GM20000 (cell line): Measurements from ENCODE around the gene RICTOR.
"Not testable (repeated sequence)": the region's sequence is repeated elsewhere in the genome, so short reads cannot be mapped to it uniquely, and the experiment has no call there.

Experiments
- DNase-seq: peaks from one replicate; pipeline ENCODE4 v3.0.0; 2012; ENCODE audit warnings: low spot score
- TF ChIP-seq, protein P1 (sequence below): IDR thresholded peaks from 2 replicates; pipeline ENCODE4 v1.5.1; 2012; ENCODE audit warnings: mild to moderate bottlenecking, control low read depth; ENCODE audit errors: extremely low read depth, missing control alignments

RICTOR gene

DNA sequence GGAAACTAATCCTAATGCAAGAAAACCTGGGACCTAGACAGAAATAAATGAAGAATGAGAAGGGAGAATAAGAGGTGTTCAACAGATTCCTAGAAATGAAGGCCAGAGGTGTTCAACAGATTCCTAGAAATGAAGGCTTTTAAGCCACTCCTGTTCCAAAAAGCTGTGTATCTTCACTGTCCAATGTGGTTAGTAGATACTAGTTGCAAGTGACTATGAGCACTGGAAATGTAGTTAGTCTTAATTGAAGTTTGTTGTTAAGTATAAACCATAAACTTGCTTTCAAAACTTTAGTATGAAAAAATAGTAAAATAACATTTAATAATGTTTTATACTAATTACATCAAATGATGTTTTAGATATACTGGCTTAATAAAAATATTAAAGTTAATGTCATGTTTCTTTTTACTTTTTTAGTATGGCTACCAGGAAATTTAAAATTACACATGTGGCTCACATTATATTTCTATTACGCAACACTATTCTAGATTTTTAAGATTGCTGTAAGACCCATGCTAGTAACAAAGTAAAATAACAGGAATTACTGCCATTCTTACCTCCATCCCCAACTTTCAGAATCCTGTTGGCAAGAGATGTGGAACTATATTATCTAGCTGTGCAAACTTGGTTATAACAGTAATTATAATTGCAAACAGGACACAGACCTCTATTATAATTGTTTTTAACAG, 57.5 kb downstream of the RICTOR start:
- TF ChIP-seq, protein P1, sequence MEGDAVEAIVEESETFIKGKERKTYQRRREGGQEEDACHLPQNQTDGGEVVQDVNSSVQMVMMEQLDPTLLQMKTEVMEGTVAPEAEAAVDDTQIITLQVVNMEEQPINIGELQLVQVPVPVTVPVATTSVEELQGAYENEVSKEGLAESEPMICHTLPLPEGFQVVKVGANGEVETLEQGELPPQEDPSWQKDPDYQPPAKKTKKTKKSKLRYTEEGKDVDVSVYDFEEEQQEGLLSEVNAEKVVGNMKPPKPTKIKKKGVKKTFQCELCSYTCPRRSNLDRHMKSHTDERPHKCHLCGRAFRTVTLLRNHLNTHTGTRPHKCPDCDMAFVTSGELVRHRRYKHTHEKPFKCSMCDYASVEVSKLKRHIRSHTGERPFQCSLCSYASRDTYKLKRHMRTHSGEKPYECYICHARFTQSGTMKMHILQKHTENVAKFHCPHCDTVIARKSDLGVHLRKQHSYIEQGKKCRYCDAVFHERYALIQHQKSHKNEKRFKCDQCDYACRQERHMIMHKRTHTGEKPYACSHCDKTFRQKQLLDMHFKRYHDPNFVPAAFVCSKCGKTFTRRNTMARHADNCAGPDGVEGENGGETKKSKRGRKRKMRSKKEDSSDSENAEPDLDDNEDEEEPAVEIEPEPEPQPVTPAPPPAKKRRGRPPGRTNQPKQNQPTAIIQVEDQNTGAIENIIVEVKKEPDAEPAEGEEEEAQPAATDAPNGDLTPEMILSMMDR, result no peak
- no peak for DNase-seq

DNA sequence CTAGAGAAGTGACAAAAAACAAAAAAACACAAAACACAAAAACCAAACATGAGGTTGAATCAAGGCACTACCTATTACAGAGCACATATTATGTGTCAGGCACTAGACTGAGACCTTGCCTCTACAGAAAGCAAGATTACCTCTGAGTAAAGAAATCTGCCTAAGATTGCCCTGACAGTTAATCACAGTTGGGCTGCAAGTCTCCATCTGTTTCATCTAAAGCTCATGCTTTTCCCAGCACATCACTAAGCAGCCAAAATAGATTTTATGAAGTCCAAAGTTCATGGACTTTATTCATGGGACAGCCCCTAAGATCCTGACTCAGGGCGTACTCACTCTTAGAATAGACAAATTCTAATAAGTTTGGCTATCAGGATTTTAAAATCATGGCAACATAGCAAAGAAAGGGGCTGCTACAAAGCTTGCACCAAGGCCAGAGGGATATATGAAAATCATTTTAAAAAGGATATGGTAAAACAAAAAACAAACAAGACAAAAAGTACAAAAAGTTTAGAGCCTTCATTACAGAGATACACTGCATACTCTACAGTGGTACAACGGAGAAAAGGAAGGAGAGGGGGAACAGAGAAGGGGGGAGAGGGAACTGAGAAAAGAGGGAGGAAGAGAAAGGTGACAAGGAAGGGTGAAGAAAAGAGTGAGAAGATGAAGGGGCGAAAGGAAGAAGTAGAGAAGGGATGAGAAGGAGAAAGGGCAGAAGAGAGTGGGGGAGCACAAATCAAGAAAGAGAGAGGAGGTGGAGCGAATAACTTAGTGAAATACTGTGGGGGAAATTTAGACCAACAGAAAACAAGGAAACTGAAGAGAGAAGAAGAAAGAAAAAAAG, 58.2 kb downstream of the RICTOR start:
- TF ChIP-seq, protein P1, result no peak
- DNase-seq, result no peak

DNA sequence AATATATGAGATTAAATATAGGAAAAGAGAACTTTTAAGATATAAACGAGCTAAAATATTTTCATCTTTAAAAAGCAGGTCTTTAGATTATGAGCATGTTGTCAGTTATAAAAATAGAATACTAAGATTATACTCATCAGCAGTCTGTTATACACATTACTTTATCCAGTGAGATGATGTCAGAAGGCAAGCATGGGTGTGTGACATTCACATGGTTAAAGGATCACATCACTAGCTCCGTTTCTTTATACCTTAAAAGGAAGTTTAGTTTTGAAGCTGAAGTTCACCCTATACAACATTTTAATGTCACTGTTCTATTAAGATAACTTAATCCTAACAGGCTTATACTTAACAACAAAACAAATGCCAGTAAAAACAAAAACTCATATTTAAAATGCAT, 59.6 kb downstream of the RICTOR start:
- TF ChIP-seq, protein P1, result no peak
- DNase-seq, result no peak

DNA sequence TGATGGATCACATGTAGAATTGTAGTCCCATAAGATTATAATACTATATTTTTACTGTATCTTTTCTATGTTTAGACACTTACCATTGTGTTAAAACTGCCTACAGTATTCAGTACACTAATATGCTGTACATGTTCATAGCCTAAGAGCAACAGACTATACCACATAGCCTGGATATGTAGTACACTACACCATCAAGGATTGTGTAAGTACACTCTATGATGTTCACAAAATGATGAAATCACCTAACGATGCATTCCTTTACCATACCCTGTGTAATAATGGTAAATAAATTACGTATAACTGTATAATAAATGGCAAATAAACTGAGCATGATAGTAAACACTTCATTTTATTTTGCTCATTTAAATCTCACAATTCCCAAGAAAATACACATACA, 60.3 kb downstream of the RICTOR start:
- DNase-seq, result no peak
- TF ChIP-seq, protein P1, result no peak

DNA sequence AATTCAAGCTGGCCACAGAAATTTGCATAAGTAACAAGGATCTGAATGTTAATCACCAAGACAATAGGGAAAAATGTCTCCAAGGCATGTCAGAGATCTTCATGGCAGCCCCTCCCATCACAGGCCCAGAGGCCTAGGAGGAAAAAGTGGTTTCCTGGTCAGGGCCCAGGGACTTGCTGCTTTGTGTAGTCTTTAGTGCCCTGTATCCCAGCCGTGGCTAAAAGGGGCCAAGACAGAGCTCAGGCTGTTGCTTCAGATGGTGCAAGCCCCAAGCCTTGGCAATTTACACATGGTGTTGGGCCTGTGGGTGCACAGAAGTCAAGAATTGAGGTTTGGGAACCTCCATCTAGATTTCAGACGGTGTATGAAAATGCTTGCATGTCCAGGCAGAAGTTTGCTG, 63.2 kb downstream of the RICTOR start:
- DNase-seq, result not testable (repeated sequence)

DNA sequence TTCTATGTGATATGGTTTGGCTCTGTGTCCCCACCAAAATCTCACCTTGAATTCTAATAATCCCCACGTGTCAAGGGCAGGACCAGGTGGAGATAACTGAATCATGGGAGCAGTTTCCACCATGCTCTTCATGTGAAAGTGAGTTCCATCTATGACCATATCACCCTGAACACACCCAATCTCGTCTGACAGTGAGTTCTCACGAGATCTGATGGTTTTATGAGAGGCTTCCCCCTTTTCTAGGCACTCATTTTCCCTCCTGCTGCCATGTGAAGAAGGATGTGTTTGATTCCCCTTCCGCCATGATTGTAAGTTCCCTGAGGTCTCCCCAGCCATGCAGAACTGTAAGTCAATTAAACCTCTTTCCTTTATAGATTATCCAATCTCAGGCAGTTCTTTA, 64.2 kb downstream of the RICTOR start:
- TF ChIP-seq, protein P1, result no peak
- no peak for DNase-seq

DNA sequence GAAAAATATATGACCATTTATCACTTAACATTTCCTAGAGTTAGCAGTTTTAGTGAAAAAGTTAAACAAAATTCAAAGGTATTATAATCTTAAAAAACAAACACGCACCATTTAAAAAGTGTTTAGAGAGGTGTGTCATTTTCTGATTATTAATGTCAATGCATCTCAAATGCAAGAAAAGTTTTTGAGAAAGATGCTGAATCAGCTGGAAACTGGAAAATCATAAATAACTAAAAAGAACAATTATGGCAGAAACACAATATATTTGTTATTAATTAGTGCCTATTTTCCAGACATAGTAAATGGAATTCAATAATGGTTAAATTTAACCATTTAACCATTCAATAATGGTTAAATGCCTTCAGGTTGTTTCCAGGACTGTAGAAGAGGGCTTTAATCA, 64.9 kb downstream of the RICTOR start:
- TF ChIP-seq, protein P1, result no peak
- DNase-seq, result no peak
